Panc1 (cell line): ENCODE data around the gene CAMKMT. TPM values are rescaled to one million over a fixed set of nuclear protein-coding genes. Genes with fewer than 3 reads are reported as not detected.

Experiments
- ATAC-seq: fragments of 200-7000 bp; cut with Tn5 transposase; 2 replicates; pipeline ENCODE4 v1.9.1; 2020; ENCODE audit warnings: mild to moderate bottlenecking, moderate library complexity
- BruUV-seq: library from RNA; stranded (reverse); fragments of 400-500 nt; replicated peaks from 2 replicates; lab custom pipeline; 2021; lab: Mats Ljungman, UMichigan
- CTCF ChIA-PET: fragments of 300-600 bp; sonication (Branson Sonifier 250); formaldehyde crosslinking; loops from one replicate; lab custom pipeline; 2022; ENCODE audit warnings: antibody characterized with exemption; lab: Charles Lee
- POLR2A ChIA-PET: fragments of 300-600 bp; sonication (Branson Sonifier 250); formaldehyde crosslinking; loops from one replicate; lab custom pipeline; 2022; ENCODE audit warnings: antibody characterized with exemption; lab: Charles Lee
- DNase-seq: peaks from one replicate; pipeline ENCODE4 v3.0.0-alpha.2; 2010; ENCODE audit warnings: low read depth, low spot score
- H3K27ac ChIP-seq: 2 replicates; pipeline ENCODE4 v1.5.1; 2011; ENCODE audit warnings: mild to moderate bottlenecking, low read length, inconsistent platforms
- H3K27me3 ChIP-seq: fragments of 200-500 bp; sonication (Bioruptor generic); 2 replicates; pipeline ENCODE4 v1.6.0; 2014; ENCODE audit warnings: low read length, inconsistent platforms; ENCODE audit not compliant: control insufficient read depth, insufficient read depth
- H3K36me3 ChIP-seq: fragments of 200-500 bp; sonication (Bioruptor generic); 2 replicates; pipeline ENCODE4 v1.5.1; 2014; ENCODE audit warnings: inconsistent platforms, mild to moderate bottlenecking, low read length, moderate library complexity; ENCODE audit not compliant: control insufficient read depth, insufficient read depth
- H3K4me1 ChIP-seq: 2 replicates; pipeline ENCODE4 v1.5.1; 2011; ENCODE audit warnings: inconsistent platforms, mild to moderate bottlenecking, low read length, moderate library complexity; ENCODE audit not compliant: control insufficient read depth, insufficient read depth
- H3K4me3 ChIP-seq, 2 experiments: 2 replicates each; pipeline ENCODE4 v1.5.1; 2011 to 2012; ENCODE audit warnings: low read depth in 2 of 2, low read length in 2 of 2, mild to moderate bottlenecking in 2 of 2, inconsistent platforms in 1 of 2, moderate library complexity in 1 of 2
- H3K9me3 ChIP-seq: fragments of 200-500 bp; sonication (Bioruptor generic); 2 replicates; pipeline ENCODE4 v1.5.1; 2014; ENCODE audit warnings: low read depth, mild to moderate bottlenecking, inconsistent platforms, low read length, moderate library complexity; ENCODE audit not compliant: control insufficient read depth, insufficient read depth
- POLR2AphosphoS5 ChIP-seq: IDR thresholded peaks from 2 replicates; pipeline ENCODE4 v1.6.1; 2012; ENCODE audit warnings: mild to moderate bottlenecking, low read depth, low read length, moderate library complexity
- SIN3A ChIP-seq: IDR thresholded peaks from 2 replicates; pipeline ENCODE4 v1.6.1; 2012; ENCODE audit warnings: low read depth, mild to moderate bottlenecking, low read length, moderate library complexity, borderline replicate concordance; ENCODE audit not compliant: insufficient read depth
- TCF7L2 ChIP-seq: IDR thresholded peaks from 2 replicates; pipeline ENCODE4 v1.6.1; 2011; ENCODE audit warnings: mild to moderate bottlenecking, low read depth, low read length, inconsistent platforms
- in situ Hi-C: cut with HindIII; loops from 2 replicates; pipeline ENCODE4 v1.10.0; 2016; ENCODE audit warnings: low sequenced_read_pairs, low pct_unique_long_range_greater_than_20kb
- intact Hi-C: fragments of 100-400 bp; cut with micrococcal nuclease; formaldehyde crosslinking; loops from one replicate; pipeline ENCODE4 v1.10.0; 2022; ENCODE audit not compliant: unreplicated experiment
- total RNA-seq: library from RNA; stranded (reverse); gene quantifications from one replicate; pipeline ENCODE4 v1.2.1, GENCODE V29; 2021; ENCODE audit not compliant: unreplicated experiment
- TF ChIP-seq, protein P1 (sequence below), 2 experiments: IDR thresholded peaks; 2 replicates each; pipeline ENCODE4 v1.6.1; 2011 to 2012; ENCODE audit warnings: low read depth in 2 of 2, control low read depth in 1 of 2, low read length in 1 of 2, mild to moderate bottlenecking in 1 of 2, moderate library complexity in 1 of 2; ENCODE audit not compliant: insufficient read depth in 1 of 2
- TF ChIP-seq, protein P2 (sequence below): fragments of 450-650 bp; IDR thresholded peaks from 2 replicates; pipeline ENCODE4 v1.5.1; 2017; ENCODE audit warnings: mild to moderate bottlenecking

Gene CAMKMT
- total RNA-seq, 1 experiment from 2014 or later: 12.6 TPM

GRCh38 chr2:44450806-44451205 lies 89.1 kb downstream of the CAMKMT start:
- Histone ChIP-seq H3K36me3 (no peaks in the 10 kb centered on the region), H3K27ac (no peak overlapping the region), H3K9me3 (no peaks in the 10 kb centered on the region), H3K27me3 (no peaks in the 10 kb centered on the region), H3K4me3 (no peak overlapping the region), H3K4me1 (no peaks in the 10 kb centered on the region)
- in situ Hi-C loops (no loop called here), intact Hi-C loops (no loop called here)
- ChIA-PET CTCF (no interaction called here), POLR2A (interaction anchor here (0.7 kb wide), 1 partner anchor 9 kb away, joined by 5 read pairs; no protein-coding TSS in a partner anchor)
- BruUV-seq: no TSS peak
- DNase-seq (no peak), ATAC-seq (no peak)
- TF ChIP-seq, protein P1, sequence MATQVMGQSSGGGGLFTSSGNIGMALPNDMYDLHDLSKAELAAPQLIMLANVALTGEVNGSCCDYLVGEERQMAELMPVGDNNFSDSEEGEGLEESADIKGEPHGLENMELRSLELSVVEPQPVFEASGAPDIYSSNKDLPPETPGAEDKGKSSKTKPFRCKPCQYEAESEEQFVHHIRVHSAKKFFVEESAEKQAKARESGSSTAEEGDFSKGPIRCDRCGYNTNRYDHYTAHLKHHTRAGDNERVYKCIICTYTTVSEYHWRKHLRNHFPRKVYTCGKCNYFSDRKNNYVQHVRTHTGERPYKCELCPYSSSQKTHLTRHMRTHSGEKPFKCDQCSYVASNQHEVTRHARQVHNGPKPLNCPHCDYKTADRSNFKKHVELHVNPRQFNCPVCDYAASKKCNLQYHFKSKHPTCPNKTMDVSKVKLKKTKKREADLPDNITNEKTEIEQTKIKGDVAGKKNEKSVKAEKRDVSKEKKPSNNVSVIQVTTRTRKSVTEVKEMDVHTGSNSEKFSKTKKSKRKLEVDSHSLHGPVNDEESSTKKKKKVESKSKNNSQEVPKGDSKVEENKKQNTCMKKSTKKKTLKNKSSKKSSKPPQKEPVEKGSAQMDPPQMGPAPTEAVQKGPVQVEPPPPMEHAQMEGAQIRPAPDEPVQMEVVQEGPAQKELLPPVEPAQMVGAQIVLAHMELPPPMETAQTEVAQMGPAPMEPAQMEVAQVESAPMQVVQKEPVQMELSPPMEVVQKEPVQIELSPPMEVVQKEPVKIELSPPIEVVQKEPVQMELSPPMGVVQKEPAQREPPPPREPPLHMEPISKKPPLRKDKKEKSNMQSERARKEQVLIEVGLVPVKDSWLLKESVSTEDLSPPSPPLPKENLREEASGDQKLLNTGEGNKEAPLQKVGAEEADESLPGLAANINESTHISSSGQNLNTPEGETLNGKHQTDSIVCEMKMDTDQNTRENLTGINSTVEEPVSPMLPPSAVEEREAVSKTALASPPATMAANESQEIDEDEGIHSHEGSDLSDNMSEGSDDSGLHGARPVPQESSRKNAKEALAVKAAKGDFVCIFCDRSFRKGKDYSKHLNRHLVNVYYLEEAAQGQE (IDR thresholded peaks at IDR 0.05; ENCODE audit: insufficient read depth in 1 of 2, low read depth in 2 of 2, low read length in 1 of 2): no peak
- no peak for TF ChIP-seq POLR2AphosphoS5
- TF ChIP-seq, protein P2, sequence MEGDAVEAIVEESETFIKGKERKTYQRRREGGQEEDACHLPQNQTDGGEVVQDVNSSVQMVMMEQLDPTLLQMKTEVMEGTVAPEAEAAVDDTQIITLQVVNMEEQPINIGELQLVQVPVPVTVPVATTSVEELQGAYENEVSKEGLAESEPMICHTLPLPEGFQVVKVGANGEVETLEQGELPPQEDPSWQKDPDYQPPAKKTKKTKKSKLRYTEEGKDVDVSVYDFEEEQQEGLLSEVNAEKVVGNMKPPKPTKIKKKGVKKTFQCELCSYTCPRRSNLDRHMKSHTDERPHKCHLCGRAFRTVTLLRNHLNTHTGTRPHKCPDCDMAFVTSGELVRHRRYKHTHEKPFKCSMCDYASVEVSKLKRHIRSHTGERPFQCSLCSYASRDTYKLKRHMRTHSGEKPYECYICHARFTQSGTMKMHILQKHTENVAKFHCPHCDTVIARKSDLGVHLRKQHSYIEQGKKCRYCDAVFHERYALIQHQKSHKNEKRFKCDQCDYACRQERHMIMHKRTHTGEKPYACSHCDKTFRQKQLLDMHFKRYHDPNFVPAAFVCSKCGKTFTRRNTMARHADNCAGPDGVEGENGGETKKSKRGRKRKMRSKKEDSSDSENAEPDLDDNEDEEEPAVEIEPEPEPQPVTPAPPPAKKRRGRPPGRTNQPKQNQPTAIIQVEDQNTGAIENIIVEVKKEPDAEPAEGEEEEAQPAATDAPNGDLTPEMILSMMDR: no peak
- no peak for TF ChIP-seq SIN3A
- no peak for TF ChIP-seq TCF7L2

GRCh38 chr2:44452069-44452583 lies 90.4 kb downstream of the CAMKMT start:
- ChIA-PET POLR2A (no interaction called here), CTCF (interaction anchor here (0.5 kb wide), 1 partner anchor 513 kb away, joined by 10 read pairs; no protein-coding TSS in a partner anchor)
- Histone ChIP-seq H3K36me3 (no peaks in the 10 kb centered on the region; the same call in 1 of the 2 replicates), H3K9me3 (no peaks in the 10 kb centered on the region), H3K4me1 (no peaks in the 10 kb centered on the region), H3K27me3 (no peaks in the 10 kb centered on the region), H3K4me3 (no peak overlapping the region), H3K27ac (no peak overlapping the region)
- ATAC-seq: no peak
- intact Hi-C loops (no loop called here), in situ Hi-C loops (no loop called here)
- TF ChIP-seq, protein P2: no peak
- TF ChIP-seq, protein P1 (IDR thresholded peaks at IDR 0.05; ENCODE audit: insufficient read depth in 1 of 2, low read depth in 2 of 2, low read length in 1 of 2): no peak
- TF ChIP-seq SIN3A (no peak), POLR2AphosphoS5 (no peak), TCF7L2 (no peak)
- BruUV-seq: no TSS peak
- no peak for DNase-seq
